Heart right ventricle (tissue), 16 donors: ENCODE measurements around the gene STX1B. TPM values are rescaled to one million over a fixed set of nuclear protein-coding genes. Genes with fewer than 3 reads are reported as not detected.

ENCODE experiments used
- ATAC-seq, 8 donors: fragments of 200-7000 bp; cut with Tn5 transposase; one replicate each; pipeline ENCODE4 v1.9.1; 2020; ENCODE audit warnings: mild to moderate bottlenecking in 8 of 8, moderate library complexity in 8 of 8, moderate number of reproducible peaks in 1 of 8
- DNase-seq, 2 donors: peaks; one replicate each; pipeline ENCODE4 v3.0.0-alpha.2; 2020
- H3K27ac ChIP-seq, 10 donors: fragments of 200-600 bp; sonication (generic) in 2 of 10; one replicate each; pipeline versions ENCODE4 v1.5.0 to v1.8.0; 2020 to 2022; ENCODE audit warnings: mild to moderate bottlenecking in 3 of 10
- H3K27me3 ChIP-seq, 7 donors: fragments of 200-600 bp; one replicate each; pipeline ENCODE4 v1.8.0; 2021 to 2022; ENCODE audit warnings: mild to moderate bottlenecking in 2 of 7
- H3K36me3 ChIP-seq, 9 donors: fragments of 200-600 bp; sonication (generic) in 1 of 9; one replicate each; pipeline versions ENCODE4 v1.5.0 to v1.8.0; 2020 to 2022; ENCODE audit warnings: mild to moderate bottlenecking in 2 of 9
- H3K4me1 ChIP-seq, 9 donors: fragments of 200-600 bp; sonication (generic) in 1 of 9; one replicate each; pipeline versions ENCODE4 v1.5.0 to v1.8.0; 2020 to 2022; ENCODE audit warnings: mild to moderate bottlenecking in 4 of 9
- H3K4me3 ChIP-seq, 10 donors: fragments of 200-600 bp; sonication (generic) in 2 of 10; one replicate each; pipeline versions ENCODE4 v1.5.0 to v1.8.0; 2020 to 2022; ENCODE audit warnings: mild to moderate bottlenecking in 7 of 10, moderate library complexity in 2 of 10
- H3K9me3 ChIP-seq, 11 donors: fragments of 200-600 bp in 10 of 11; sonication (generic) in 2 of 11; one replicate each; pipeline versions ENCODE4 v1.5.0 to v1.8.0; 2013 to 2022; ENCODE audit warnings: mild to moderate bottlenecking in 2 of 11, control low read depth in 1 of 11, moderate library complexity in 1 of 11
- CTCF ChIP-seq, 9 donors: fragments of 200-600 bp; sonication (generic) in 2 of 9; IDR thresholded peaks; one replicate each; pipeline versions ENCODE4 v1.5.0 to v1.8.0; 2021 to 2022; ENCODE audit warnings: antibody characterized with exemption in 9 of 9, mild to moderate bottlenecking in 5 of 9, moderate library complexity in 1 of 9
- WGBS, 2 donors: extraction: QIAGEN DNeasy Blood & Tissue Kit; methylation state at CpG; one replicate each; pipeline ENCODE4 v1.1.7; 2013; ENCODE audit warnings: inconsistent platforms in 1 of 2; 5-methylcytosine and 5-hydroxymethylcytosine counted together
- intact Hi-C, 10 donors: fragments of 100-400 bp; cut with DNase I; formaldehyde crosslinking; loops; one replicate each; pipeline versions ENCODE4 v1.11.1 to v1.14.2; 2022
- polyA plus RNA-seq, 2 donors: library from polyadenylated mRNA; stranded (reverse); fragments of 200-250 nt; gene quantifications; one replicate each; pipeline ENCODE4 v1.2.3, GENCODE V29; 2013
- total RNA-seq, 10 donors: library from RNA; stranded (reverse); fragmentation: NEBNext Ultra II Directional in 3 of 10; extraction: Animal tissue kit (Norgen Biotek cat#: 25700) in 3 of 10; gene quantifications; one replicate each; pipeline versions ENCODE4 v1.2.1 to v1.2.4, GENCODE V29; 2021 to 2023
- donor health status: Arrhythmogenic right ventricular cardiomyopathy.
- donor health status: ischemic (EF 13 %, LVEDD 7.1; RV severe dilation, severe dysfunction).
- donor health status: healthy with polysubstance abuse.
- donor health status: DM: no; HTN: yes; CAD: no.
- donor health status: DM: no; HTN: no; CAD: no.
- donor health status: ischemic (EF 25% LVEDD 6.9; RV normal size, moderate dysfunction).
- donor health status: ischemic (EF 25% LVEDD 5.7; RV mildly dilated, moderate dysfunction).
- donor health status: healthy.
- donor health status: DM: yes; HTN: yes; CAD: no.
- donor health status: Ischemic cardiomyopathy.
- donor health status: ischemic (EF 35%, LVEDD 5.7; RV mildly dilated, moderate dysfunction).
- donor health status: nonischemic (EF 11% LVEDD 7.7; RV severe dilation, severe dysfunction).
- donor health status: DM: yes; HTN: yes; CAD: no.
- donor health status: PGD.
- donor health status: ischemic (EF 29% LVEDD 5.4; RV normal size, mild dysfunction).
- donor health status: nonischemic (EF 23%, LVEDD 6.1; RV moderate dilation, normal function).

Gene STX1B
- total and polyA plus RNA-seq, 12 donors: 0.07 to 2.3 (median 0.90) TPM

- intact Hi-C loops: loop anchor here (2.0 to 10.0 kb wide), 17 partner anchors 48 to 891 kb away; partner anchors contain the start of genes ZNF843 (in 6 of the 10), STX4 (in 2 of the 10), VKORC1 (in 2 of the 10) and ZNF267 (in 2 of the 10)
- H3K4me1 ChIP-seq: peaks cover 8 to 19% (median 14%) of the 10 kb centered on the region in 9 donors
- peak overlapping the region in 1 of 10 donors; percentile 64 for H3K27ac ChIP-seq
- no peaks in the 10 kb centered on the region for H3K27me3 ChIP-seq
- DNase-seq: no peak
- H3K4me3 ChIP-seq: no peak overlapping the region
- H3K36me3 ChIP-seq: peaks cover 0 to 78% (median 10%) of the 10 kb centered on the region in 9 donors
- no peak for TF ChIP-seq CTCF (IDR thresholded peaks at IDR 0.05)
- no peaks in the 10 kb centered on the region for H3K9me3 ChIP-seq
- WGBS, 2 donors: 82 to 83% methylated on average over 14 of the region's 14 CpGs
- ATAC-seq: peak in 1 of 8 donors; percentile 4
Measured at GRCh38 chr16:30983898-30984610, 26.4 kb downstream of the STX1B start.

GRCh38 chr16:30983289-30983889 lies 27.0 kb downstream of the STX1B start:
- peaks cover 0 to 84% (median 10%) of the 10 kb centered on the region in 9 donors for H3K36me3 ChIP-seq
- DNase-seq (no peak), ATAC-seq (no peak)
- 84 to 85% methylated on average over 25 of the region's 25 CpGs for WGBS, 2 donors
- intact Hi-C loops: loop anchor here in 9 of 10 donors (5.0 to 10.0 kb wide), 12 partner anchors 49 to 891 kb away; partner anchors contain the start of genes STX4 (in 2 of the 9), ZNF267 (in 2 of the 9), ZNF843 (in 2 of the 9) and PRSS53 (in 1 of the 9)
- no peaks in the 10 kb centered on the region for H3K27me3 ChIP-seq
- H3K4me1 ChIP-seq: peaks cover 8 to 19% (median 14%) of the 10 kb centered on the region in 9 donors
- peak overlapping the region in 1 of 10 donors; percentile 51 for H3K27ac ChIP-seq
- no peaks in the 10 kb centered on the region for H3K9me3 ChIP-seq
- H3K4me3 ChIP-seq: no peak overlapping the region
- no peak for TF ChIP-seq CTCF (IDR thresholded peaks at IDR 0.05)

- intact Hi-C loops: loop anchor here in 9 of 10 donors (5.0 to 10.0 kb wide), 12 partner anchors 50 to 892 kb away; partner anchors contain the start of genes STX4 (in 2 of the 9), ZNF267 (in 2 of the 9), ZNF843 (in 2 of the 9) and PRSS53 (in 1 of the 9)
- peak in 1 of 8 donors; percentile 30 for ATAC-seq
- Histone ChIP-seq H3K4me1 (peaks cover 8 to 19% (median 14%) of the 10 kb centered on the region in 9 donors), H3K4me3 (no peak overlapping the region), H3K36me3 (peaks cover 0 to 84% (median 11%) of the 10 kb centered on the region in 9 donors), H3K27me3 (no peaks in the 10 kb centered on the region), H3K27ac (peak overlapping the region in 1 of 10 donors; percentile 51), H3K9me3 (no peaks in the 10 kb centered on the region)
- no peak for DNase-seq
- WGBS, 2 donors: 82 to 83% methylated on average over 17 of the region's 17 CpGs
- TF ChIP-seq CTCF (IDR thresholded peaks at IDR 0.05): no peak
Measured at GRCh38 chr16:30982548-30983288, 27.7 kb downstream of the STX1B start.
